GM18873 (cell line): Measurements from ENCODE around the gene ZNF792.
"Not testable (repeated sequence)": the region's sequence is repeated elsewhere in the genome, so short reads cannot be mapped to it uniquely, and the experiment has no call there.

Experiments used
- ATAC-seq: cut with Tn5 transposase; IDR thresholded peaks from one replicate; pipeline ENCODE4 v1.9.1; 2021; ENCODE audit warnings: mild to moderate bottlenecking, moderate library complexity, moderate number of reproducible peaks; ENCODE audit not compliant: unreplicated experiment, low FRiP score

ZNF792 gene

DNA sequence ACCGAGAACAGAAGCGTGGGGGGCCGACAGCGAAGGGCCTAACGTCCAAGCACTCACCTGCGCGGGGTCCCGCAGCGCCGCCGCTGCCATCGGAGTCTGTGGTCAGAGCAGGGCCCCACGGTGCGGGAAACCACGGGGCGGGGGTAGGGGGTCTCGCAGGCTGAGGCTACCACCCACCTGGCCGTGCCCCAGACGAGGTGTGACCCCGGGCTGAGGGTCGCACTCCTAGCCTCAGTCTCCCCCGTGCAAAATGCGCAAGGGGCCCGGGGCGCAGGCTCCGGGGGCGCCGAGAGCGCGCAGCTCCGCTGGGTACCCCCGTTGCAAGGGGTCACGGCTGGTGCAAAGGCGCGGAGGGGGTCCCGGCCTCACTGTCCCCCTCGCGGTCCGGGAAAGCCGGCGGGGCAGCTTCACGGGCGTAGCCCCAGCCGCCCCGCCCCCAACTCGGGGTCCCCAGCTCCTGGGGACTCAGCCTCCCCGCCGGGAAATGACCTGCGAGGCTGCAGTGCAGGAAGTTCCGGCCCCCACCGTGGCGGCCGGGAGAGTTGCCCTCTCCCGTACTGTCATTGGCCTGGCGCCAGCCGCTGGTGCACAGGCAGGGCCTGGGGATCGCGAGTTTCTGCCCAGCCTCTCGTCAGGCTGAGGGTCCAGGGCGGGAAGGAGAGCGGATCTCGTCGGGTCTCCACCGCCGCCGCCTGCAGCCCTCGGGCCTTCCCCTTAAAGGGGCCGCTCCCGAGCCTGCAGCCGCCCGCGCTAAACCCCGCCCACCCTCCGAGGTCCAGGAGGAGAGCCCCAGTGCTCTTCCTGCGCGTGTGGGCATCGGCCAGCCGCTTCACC is at the start of gene ZNF792:
Gene ZNF792 (minus strand): TSS at position 657 of the 834 bp plus-strand sequence. CDS start 567 bp downstream, at position 90.
- no peak for ATAC-seq

DNA sequence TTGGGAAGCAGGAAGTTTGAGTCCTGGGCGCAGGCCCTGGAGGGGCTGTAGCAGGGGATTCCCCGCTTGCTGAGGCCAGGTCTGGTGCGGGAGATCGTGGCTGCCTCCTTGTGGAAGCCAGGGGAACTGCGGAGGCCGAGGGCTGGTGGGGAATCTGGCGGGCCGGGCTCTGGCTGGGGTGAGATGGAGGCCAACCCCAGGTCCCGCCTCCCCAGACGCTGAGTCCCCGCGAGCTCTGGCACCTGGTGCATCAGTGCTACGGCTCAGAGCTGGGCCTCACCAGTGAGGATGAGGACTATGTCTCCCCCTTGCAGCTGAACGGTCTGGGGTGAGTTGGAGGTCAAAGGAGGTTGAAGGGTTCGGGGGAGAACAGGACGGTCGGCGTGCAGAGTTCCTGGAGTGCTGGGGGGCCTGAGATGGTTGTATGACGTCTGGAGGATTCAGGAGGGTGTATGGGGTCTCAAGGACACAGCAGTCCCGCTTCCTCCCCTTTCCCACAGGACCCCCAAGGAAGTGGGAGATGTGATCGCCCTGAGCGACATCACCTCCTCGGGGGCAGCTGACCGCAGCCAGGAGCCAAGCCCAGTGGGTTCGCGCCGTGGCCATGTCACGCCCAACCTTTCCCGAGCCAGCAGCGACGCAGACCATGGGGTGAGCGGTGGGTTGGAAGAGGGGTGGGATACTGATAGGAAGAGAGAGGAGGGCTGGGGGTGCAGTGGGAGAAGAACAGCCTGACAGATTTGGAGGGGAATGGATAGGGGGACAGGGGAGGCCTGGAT is 49.2 kb upstream of the ZNF792 start:
- ATAC-seq = no peak

DNA sequence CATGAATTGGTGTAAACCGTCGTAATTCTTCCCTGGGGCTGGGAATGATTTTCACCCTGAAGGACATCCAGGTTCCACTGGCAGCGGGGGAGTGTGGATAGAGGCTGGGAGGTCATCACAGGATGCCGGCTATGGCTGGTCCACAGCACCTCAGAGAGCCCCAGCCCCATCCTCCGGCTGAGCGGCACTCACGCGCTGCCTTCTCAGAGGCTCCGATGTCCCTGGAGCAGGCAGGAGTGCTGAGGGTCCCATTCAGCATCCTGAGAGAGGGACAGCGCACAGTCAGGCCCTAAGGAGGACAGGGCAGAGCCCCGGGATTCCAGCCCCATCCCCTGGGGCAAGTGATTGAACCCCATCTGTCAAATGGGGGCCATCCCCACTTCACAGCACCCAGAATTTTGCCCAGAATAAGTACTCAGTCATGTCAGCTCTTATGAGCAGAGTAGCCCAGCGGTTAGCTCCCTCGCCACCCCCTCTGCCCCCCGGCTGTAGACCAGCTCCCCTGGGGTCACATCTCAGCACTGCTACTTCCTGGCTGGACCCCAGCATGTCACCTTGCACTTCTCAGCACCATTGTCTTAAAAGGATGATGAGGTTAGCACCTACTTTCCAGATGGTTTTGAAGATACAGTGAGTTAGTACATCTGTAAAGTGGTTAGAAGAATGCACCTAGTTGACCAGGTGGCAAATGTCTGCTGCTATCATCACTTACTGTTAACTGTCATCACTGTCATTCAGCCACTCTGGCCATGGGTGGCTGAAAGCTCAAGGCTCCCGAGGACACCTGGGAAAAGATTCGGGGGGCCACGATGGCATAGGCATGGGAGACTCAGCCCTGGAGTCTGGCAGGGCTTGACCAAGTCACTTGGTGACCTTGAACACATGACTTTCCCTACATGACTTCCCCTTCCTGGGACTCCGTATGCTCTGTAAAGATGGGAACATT is 48.0 kb upstream of the ZNF792 start:
- ATAC-seq = no peak

DNA sequence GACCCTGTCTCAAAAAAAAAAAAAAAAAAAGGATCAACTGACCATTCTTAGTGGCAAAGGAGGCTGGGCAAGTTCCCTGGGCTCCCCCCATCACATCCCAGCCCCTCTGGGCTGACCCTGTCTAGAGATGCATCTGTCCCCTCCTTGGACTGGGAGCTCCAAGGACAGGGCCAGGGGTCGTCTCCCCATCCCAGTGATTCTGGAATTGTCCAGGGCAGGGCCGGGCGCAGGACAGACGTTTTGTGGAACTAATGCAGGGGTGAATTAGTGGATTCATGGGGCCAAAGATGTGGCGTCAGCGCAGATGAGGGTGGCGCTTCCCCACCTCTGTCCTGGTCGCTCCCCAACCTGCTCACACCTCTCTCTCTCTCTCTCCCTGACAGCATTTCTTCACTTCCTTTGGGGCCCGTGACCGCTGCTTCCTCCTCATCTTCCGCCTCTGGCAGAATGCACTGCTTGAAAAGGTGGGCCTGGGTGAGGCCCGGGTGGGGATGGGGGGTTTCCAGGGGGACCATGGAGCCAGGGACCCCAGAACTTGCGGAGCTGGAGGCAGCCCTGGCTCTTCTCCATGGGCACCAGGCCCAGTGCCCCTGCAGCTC is 47.2 kb upstream of the ZNF792 start:
- ATAC-seq = no peak

DNA sequence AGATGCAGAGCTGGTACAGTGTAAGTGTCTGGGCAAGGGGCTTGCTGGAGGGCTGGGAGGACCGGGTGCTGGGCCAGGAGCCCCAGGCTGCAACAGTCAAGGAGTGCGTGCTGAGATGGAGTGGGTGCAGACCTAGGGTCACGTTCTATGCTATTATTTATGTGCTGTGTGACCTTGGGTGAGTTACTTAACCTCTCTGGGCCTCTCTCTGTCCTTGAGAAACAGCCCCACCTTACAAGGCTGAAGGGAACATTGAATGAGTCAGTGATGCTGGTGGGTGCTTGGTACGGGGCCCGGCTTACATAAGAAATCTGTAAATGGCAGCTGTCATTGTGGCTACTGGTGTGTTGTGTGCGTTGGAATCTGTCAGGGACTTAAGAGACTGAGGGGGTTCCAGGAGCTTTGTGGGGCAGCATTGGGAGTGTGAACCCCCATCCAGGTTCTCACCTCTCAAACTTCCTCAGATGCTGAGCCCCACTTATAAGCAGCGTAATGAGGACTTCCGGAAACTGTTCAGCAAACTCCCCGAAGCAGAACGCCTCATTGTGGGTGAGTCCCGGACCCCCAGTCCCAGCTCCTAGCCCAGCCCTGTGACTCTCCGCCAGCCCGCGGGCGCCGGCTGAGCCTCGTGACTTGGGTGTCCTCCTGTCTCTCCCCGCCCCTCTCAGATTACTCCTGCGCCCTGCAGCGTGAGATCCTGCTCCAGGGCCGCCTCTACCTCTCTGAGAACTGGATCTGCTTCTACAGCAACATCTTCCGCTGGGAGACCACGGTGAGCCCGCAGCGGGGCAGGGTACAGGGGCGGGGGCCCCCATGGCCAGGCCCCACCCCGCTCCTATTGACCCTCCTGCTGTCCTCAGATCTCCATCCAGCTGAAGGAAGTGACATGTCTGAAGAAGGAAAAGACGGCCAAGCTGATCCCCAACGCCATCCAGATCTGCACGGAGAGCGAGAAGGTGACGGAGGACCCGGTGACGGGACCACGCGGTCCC is 45.7 kb upstream of the ZNF792 start:
- no peak for ATAC-seq

DNA sequence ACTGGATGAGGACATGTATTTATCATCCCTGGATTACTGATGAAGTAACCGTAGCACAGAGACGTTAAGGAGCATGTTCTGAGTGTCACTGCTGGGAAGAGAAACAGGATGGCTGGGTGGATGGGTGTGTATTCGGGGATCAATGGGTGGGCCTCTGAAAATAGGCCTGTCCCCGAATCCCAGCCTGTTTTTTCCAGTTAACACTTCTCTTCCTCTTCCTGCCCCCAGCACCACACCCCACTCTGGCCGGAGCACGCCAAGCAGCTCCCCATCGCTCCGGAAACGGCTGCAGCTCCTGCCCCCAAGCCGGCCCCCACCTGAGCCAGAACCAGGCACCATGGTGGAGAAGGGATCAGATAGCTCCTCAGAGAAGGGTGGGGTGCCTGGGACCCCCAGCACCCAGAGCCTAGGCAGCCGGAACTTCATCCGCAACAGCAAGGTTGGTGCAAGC is 44.9 kb upstream of the ZNF792 start:
- no peak for ATAC-seq

DNA sequence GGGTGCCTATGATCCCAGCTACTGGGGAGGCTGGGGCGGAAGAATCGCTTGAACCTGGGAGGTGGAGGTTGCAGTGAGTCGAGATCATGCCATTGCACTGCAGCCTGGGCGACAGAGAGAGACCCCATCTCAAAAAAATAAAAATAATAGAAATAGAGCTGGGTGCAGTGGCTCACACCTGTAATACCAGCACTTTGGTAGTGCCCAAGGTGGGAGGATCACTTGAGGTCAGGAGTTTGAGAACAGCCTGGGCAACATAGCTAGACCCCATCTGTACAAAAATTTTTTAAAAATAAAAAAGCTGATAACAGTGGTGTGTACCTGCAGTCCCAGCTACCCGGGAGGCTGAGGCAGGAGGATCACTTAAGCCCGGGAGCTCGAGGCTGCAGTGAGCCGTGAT is 43.4 kb upstream of the ZNF792 start:
- ATAC-seq = not testable (repeated sequence)

DNA sequence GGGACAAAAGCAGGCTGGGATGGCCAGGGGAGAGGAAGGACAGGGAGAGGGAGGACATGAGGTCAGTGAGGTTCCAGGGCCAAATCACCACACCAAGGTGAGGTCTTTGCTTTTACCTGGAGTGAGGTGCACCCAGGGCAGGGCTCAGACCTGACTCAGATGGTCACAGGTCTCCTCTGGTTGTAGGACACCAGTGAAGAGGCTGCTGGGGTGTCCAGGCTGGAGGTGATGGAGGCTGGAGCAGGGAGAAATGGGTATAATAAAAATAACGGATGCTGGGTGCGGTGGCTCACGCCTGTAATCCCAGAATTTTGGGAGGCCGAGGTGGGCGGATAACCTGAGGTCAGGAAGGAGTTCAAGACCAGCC is 43.0 kb upstream of the ZNF792 start:
- ATAC-seq = no peak

DNA sequence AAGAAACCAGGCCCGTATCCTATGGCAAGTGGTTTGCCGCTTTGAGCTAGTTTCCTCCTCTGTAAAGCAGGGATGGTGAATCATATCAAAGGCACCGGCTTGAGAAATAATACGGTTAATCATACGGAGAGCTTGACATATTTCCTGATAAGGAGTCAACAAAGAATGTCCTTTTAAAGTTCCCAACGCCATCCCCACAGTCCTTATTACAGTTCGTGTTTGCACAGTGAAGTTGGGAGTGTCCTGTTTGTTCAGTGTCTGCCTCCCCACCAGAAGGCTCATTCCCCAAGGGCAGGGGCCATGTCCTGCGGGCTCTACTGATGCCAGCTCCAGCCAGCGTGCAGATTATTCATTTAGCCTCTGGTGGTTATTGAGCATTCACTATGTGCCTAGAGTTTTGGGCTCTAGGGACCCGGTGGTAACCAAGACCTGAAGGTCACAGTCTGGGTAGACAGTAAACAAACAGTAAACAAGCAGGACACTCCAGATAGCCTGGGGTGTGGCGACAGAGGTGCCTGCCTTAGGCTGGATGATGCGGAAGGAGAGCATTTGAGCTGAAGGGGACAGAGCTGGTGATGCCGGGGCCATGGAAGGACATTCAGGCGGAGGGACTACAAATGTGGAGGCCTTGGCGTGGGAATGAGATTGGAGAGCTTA is 42.4 kb upstream of the ZNF792 start:
- no peak for ATAC-seq

DNA sequence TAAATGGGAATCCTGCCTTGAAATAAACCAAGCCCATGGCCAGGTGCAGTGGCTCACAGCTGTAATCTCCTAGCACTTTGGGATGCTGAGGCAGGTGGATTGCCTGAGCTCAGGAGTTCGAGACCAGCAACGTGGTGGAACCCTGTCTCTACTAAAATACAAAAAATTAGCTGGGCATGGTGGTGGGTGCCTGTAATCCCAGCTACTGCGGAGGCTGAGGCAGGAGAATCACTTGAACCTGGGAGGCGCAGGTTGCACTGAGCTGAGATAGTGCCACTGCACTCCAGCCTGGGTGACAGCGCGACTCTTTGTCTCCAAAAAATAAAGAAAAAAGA is 41.9 kb upstream of the ZNF792 start:
- ATAC-seq = not testable (repeated sequence)

DNA sequence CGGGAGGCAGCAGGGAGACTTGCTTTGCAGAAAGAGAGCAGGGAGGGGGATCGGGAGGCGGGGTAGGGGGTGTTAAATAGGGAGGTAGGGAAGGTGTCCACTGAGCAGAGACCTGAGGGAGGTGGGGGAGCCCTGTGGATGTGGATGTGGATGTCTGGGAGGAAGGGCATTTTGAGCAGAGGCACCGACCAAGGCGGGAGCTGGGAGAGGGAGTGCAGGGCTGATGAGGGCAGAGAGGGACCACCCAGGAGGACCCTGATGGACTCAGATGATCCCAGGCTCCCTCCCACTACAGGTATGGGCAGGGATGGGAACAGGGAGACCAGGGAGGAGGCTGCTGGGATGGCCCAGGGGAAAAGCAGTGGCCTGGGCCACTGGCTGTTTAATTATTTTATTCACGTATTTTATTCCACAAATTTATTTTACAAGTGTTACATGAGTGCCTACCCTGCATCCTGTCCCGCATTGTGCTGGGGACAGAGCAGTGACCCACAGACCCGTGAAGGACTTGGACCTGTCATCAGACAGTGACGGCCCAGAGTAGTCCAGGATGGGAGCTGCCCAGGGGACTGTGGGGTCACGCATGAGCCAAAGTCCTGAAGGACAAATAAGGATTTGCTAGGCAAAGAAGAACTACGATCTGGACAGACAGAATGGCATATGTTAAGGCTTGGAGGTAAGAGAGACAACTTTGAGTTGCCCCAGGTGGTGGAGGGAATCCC is 41.4 kb upstream of the ZNF792 start:
- ATAC-seq = no peak

DNA sequence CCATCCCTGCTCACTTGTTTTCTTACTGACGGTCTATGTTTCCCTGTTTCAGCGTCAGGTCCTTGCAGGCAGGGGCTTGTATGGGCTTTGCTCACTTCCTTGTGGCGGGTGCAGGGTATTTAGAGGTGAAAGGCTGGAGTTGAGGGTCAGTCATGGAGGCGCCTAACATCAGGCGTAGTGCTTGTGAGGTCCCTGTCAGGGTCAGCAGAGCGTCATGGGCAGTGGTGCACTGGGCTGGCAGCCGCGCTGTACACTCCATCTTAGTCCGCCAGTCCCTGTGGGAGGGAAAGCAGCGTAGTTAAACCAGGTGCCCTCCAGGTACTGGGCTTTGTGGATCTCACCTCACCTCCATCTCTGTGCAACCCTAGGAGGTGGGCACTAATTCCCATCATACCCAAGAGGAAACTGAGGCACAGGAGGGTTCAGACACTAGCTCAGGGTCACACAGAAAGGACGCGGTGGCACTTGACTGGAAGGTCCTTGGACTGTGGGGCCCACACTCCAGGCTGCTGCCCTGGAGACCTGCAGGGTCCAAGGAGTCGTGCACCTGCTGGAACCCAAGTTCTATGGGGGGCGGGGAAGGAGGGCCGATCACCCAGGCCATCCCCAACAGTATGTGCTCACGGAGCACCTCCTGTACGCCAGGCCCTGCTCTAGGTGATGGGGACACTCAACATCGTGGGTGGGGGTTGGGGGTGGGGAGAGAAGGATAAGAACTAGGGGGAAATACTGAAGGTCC is 40.7 kb upstream of the ZNF792 start:
- no peak for ATAC-seq

DNA sequence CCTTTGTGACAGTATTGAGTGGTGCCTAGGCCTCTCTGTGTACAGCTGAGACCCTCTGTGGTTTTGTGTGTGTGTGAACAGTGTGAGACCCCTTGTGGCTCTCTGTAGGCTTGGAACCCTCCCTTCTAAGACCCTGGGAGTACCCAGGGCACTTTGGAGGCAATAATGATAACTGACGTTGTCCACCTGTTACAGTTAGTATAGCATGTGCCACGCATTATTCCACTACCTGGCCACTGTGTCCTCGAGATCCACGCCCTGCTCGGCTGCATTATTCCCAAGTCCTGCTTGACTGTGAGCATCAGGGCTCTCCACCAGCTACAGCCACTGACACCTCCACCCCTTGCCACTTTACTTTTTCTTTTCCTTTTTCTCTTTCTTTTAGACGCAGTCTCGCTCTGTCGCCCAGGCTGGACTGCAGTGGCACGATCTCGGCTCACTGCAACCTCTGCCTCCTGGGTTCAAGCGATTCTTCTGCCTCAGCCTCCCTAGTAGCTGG is 38.1 kb upstream of the ZNF792 start:
- ATAC-seq = no peak

DNA sequence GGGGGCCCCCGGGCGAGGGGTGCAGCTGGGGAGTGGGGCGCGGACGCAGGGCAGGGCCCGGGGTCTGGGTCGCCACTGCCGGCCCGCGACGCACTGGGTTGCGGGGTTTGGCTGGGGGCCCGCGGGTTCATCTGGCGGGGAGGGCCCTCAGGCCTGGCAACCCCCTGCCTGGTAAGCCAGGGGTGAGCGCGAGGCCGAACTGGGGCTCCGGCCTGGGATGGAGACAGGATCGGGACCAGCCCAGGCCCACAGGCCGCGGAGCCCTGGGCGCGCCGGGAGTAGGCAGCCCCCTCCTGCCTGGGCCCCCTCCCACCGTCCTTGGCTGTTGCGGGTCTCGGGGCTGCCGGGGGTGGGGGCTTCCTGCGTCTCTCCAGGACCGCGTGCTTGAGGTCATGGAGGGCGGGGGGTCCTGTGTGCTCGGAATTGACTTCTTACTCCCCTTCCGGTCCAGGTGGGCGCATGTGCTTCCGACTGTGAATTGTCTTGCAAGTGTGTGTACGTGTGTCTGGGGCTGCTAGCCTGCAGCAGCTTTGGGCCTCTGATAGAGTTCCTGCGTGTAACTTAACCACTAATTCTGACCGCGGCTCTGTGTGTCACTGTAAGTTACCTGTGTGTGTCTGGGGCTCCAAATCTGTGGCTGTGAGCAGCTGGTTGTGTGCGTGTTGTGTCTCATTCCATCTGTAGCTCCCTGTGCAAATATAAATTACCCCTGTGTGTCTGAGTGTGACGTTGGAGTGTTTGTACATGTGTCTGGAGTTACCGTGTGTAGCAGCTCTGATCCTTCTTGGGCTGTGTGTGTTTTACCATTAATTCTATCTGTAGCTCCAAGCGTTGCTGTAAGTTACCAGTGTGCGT is 36.8 kb upstream of the ZNF792 start:
- no peak for ATAC-seq

DNA sequence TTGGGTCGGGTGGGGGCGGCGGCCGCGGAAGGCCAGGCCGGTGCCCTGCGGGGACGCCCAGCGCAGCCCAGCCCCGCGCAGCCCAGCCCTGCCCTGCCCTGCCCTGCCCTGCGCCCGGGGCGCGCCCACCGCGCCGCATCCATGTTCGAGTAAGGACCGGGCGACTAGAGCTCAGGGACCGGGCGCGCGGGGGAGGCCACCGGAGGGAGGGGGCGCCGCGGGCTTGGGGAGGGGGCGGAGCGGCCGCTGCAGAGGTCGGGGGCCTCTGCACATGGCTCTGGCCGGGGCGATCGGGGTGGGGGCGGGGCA is 36.3 kb upstream of the ZNF792 start:
- ATAC-seq = no peak
